SIG-M5 (cell line): ENCODE data around the gene ST8SIA6.
"Not testable (repeated sequence)": the region's sequence is repeated elsewhere in the genome, so short reads cannot be mapped to it uniquely, and the experiment has no call there.

Experiments
- DNase-seq: peaks from one replicate; lab custom pipeline; 2025; lab: John Stamatoyannopoulos, UW

The ST8SIA6 gene

GRCh38 chr10:17427201-17427600 is 27.2 kb downstream of the ST8SIA6 start:
- no peak for DNase-seq

GRCh38 chr10:17426263-17426750 is 28.1 kb downstream of the ST8SIA6 start:
- DNase-seq: no peak

- DNase-seq: no peak
These were observed 28.7 kb downstream of the ST8SIA6 start for GRCh38 chr10:17425584-17426262.

GRCh38 chr10:17423632-17424186 is 30.7 kb downstream of the ST8SIA6 start:
- DNase-seq: no peak

GRCh38 chr10:17422931-17423330 is 31.5 kb downstream of the ST8SIA6 start:
- no peak for DNase-seq

- DNase-seq: no peak
These were observed 36.1 kb downstream of the ST8SIA6 start for GRCh38 chr10:17418249-17418648.

- no peak for DNase-seq
These were observed 37.8 kb downstream of the ST8SIA6 start for GRCh38 chr10:17416442-17417211.

- no peak for DNase-seq
These were observed 39.2 kb downstream of the ST8SIA6 start for GRCh38 chr10:17415046-17415658.

GRCh38 chr10:17414484-17414883 is 39.9 kb downstream of the ST8SIA6 start:
- DNase-seq: no peak

- no peak for DNase-seq
These were observed 40.5 kb downstream of the ST8SIA6 start for GRCh38 chr10:17413876-17414275.

GRCh38 chr10:17412323-17412722 is 42.1 kb downstream of the ST8SIA6 start:
- no peak for DNase-seq

GRCh38 chr10:17410907-17411306 is 43.5 kb downstream of the ST8SIA6 start:
- DNase-seq: no peak

GRCh38 chr10:17409170-17409733 is 45.1 kb downstream of the ST8SIA6 start:
- DNase-seq: no peak

GRCh38 chr10:17407047-17407446 is 47.3 kb downstream of the ST8SIA6 start:
- no peak for DNase-seq

GRCh38 chr10:17406036-17406834 is 48.2 kb downstream of the ST8SIA6 start:
- no peak for DNase-seq

- no peak for DNase-seq
These were observed 51.2 kb downstream of the ST8SIA6 start for GRCh38 chr10:17403161-17403560.

- DNase-seq: not testable (repeated sequence)
These were observed 52.4 kb downstream of the ST8SIA6 start for GRCh38 chr10:17402040-17402439.

GRCh38 chr10:17396004-17396403 is 58.4 kb downstream of the ST8SIA6 start:
- DNase-seq: no peak

GRCh38 chr10:17394854-17395253 is 59.5 kb downstream of the ST8SIA6 start:
- DNase-seq: no peak

- no peak for DNase-seq
These were observed 66.4 kb downstream of the ST8SIA6 start for GRCh38 chr10:17387861-17388503.

GRCh38 chr10:17386616-17387075 is 67.7 kb downstream of the ST8SIA6 start:
- DNase-seq: no peak
